ENCODE results near the gene SNAPC5. TPM values are rescaled to one million over a fixed set of nuclear protein-coding genes. Genes with fewer than 3 reads are reported as not detected.
A peak's percentile ranks its signal among the peaks of the same experiment; 100 is the strongest.

The SNAPC5 gene
- total and polyA plus RNA-seq, 10 of the 15 experiments (the other 5 are each of a cell fraction or from before 2014, with no cell fraction given), result 14.4 to 53.5 (median 36.9) TPM

GRCh38 chr15:66508293-66508883 lies 10.8 kb upstream of the SNAPC5 start (continued):
- TF ChIP-seq TCF3 (IDR thresholded peaks at IDR 0.05; ENCODE audit: borderline replicate concordance, insufficient read depth, low read depth, low read length), result no peak
- TF ChIP-seq ZBTB4 (CRISPR knock-in tag; IDR thresholded peaks at IDR 0.05), result no peak
- TF ChIP-seq PKNOX1 (IDR thresholded peaks at IDR 0.05), result peak; percentile 86
- no peak for TF ChIP-seq BCLAF1 (IDR thresholded peaks at IDR 0.05)
- TF ChIP-seq IRF4 (IDR thresholded peaks at IDR 0.05; ENCODE audit: low read depth, low read length), result no peak
- TF ChIP-seq BMI1 (IDR thresholded peaks at IDR 0.05; ENCODE audit: borderline replicate concordance), result no peak
- no peak for TF ChIP-seq DPF2 (IDR thresholded peaks at IDR 0.05)
- TF ChIP-seq CBFB (IDR thresholded peaks at IDR 0.05; ENCODE audit: low read depth), result no peak
- TF ChIP-seq SMC3 (IDR thresholded peaks at IDR 0.05; ENCODE audit: borderline replicate concordance, low read length), result no peak
- TF ChIP-seq RAD51 (IDR thresholded peaks at IDR 0.05), result peak; percentile 60; the same call in 1 of the 2 replicates
- TF ChIP-seq ATF7 (IDR thresholded peaks at IDR 0.05; ENCODE audit: low read depth), result peak; percentile 20; the same call in 1 of the 2 replicates
- no peak for TF ChIP-seq ZBED1 (IDR thresholded peaks at IDR 0.05; ENCODE audit: borderline replicate concordance)
- no peak for TF ChIP-seq ZZZ3 (IDR thresholded peaks at IDR 0.05; ENCODE audit: control insufficient read depth, insufficient read length, low read depth)
- no peak for TF ChIP-seq ZNF384 (IDR thresholded peaks at IDR 0.05; ENCODE audit: borderline replicate concordance, low read depth, low read length)
- TF ChIP-seq ZNF217 (IDR thresholded peaks at IDR 0.05), result no peak
- TF ChIP-seq RAD21 (IDR thresholded peaks at IDR 0.05; ENCODE audit: insufficient read depth, low read depth, low read length), result no peak
- 0 out of 2 replicates have a peak, but pooled peaks have one; percentile 25 for TF ChIP-seq ZNF687 (IDR thresholded peaks at IDR 0.05)
- no peak for TF ChIP-seq E2F4 (IDR thresholded peaks at IDR 0.05; ENCODE audit: low read depth, low read length)
- no peak for TF ChIP-seq FOXM1 (IDR thresholded peaks at IDR 0.05; ENCODE audit: low read depth, low read length)

Measured in GM12878 (cell line).